H1 (cell line): ENCODE results near the gene MADD. TPM values are rescaled to one million over a fixed set of nuclear protein-coding genes. Genes with fewer than 3 reads are reported as not detected.

Experiments used
- CTCF ChIA-PET: fragments of 300-600 bp; sonication (Branson Sonifier 250); formaldehyde crosslinking; loops from one replicate; lab custom pipeline; 2021; ENCODE audit not compliant: partially characterized antibody; lab: Charles Lee
- POLR2A ChIA-PET: fragments of 300-600 bp; sonication (Branson Sonifier 250); formaldehyde crosslinking; loops from one replicate; lab custom pipeline; 2021; ENCODE audit warnings: inconsistent platforms; ENCODE audit not compliant: partially characterized antibody; lab: Charles Lee
- DNase-seq, 2 experiments: peaks; one replicate each; pipeline versions ENCODE4 v3.0.0 to v3.0.0-alpha.2; 2010 to 2022; ENCODE audit warnings: low spot score in 2 of 2, low read depth in 1 of 2, mixed read lengths in 1 of 2
- FAIRE-seq: peaks from 2 replicates; lab custom pipeline; 2011; peaks lifted over from hg19 to GRCh38; lab: Jason Lieb, UNC
- H2AFZ ChIP-seq: 2 replicates; pipeline ENCODE4 v1.8.1; 2012; ENCODE audit warnings: low read length, inconsistent platforms
- H2AK5ac ChIP-seq: 2 replicates; pipeline ENCODE4 v1.6.1; 2013; ENCODE audit warnings: low read depth, low read length
- H2BK120ac ChIP-seq: replicated peaks from 2 replicates; pipeline ENCODE3; 2013; ENCODE audit warnings: low read depth, low read length, inconsistent platforms
- H2BK12ac ChIP-seq: 2 replicates; pipeline ENCODE4 v1.6.1; 2013; ENCODE audit warnings: low read depth, low read length
- H2BK15ac ChIP-seq: 2 replicates; pipeline ENCODE4 v1.6.1; 2013; ENCODE audit warnings: low read length
- H2BK20ac ChIP-seq: 2 replicates; pipeline ENCODE4 v1.6.1; 2013; ENCODE audit warnings: low read length
- H2BK5ac ChIP-seq: 2 replicates; pipeline ENCODE4 v1.6.1; 2013; ENCODE audit warnings: low read depth, low read length
- H3K14ac ChIP-seq: 2 replicates; pipeline ENCODE4 v1.6.1; 2013; ENCODE audit warnings: inconsistent platforms; ENCODE audit not compliant: insufficient read length
- H3K18ac ChIP-seq: 2 replicates; pipeline ENCODE4 v1.6.1; 2013; ENCODE audit warnings: low read length; ENCODE audit errors: extremely low read depth
- H3K23ac ChIP-seq: 2 replicates; pipeline ENCODE4 v1.6.1; 2013; ENCODE audit warnings: inconsistent platforms; ENCODE audit not compliant: insufficient read length
- H3K23me2 ChIP-seq: 2 replicates; pipeline ENCODE4 v1.6.1; 2013; ENCODE audit warnings: low read depth, low read length
- H3K27ac ChIP-seq: 2 replicates; pipeline ENCODE4 v1.6.1; 2011; ENCODE audit warnings: low read depth, low read length, inconsistent platforms
- H3K27me3 ChIP-seq, 4 experiments: replicated peaks in 1 of 4; 1 replicate in 1 of 4; 2 replicates in 3 of 4; pipeline versions ENCODE4 v1.6.1 to v1.8.1; 2011 to 2013; ENCODE audit warnings: low read length in 3 of 4, mild to moderate bottlenecking in 3 of 4, inconsistent platforms in 2 of 4, mixed read lengths in 2 of 4, moderate library complexity in 1 of 4; ENCODE audit not compliant: control insufficient read depth in 3 of 4, insufficient read depth in 3 of 4; ENCODE audit errors: extremely low read depth in 1 of 4
- H3K36me3 ChIP-seq, 4 experiments: 2 replicates each; pipeline versions ENCODE4 v1.6.1 to v1.8.1; 2011 to 2013; ENCODE audit warnings: mild to moderate bottlenecking in 4 of 4, low read length in 3 of 4, moderate library complexity in 2 of 4, control low read depth in 1 of 4, inconsistent platforms in 1 of 4; ENCODE audit not compliant: insufficient read depth in 4 of 4, control insufficient read depth in 2 of 4
- H3K4ac ChIP-seq: replicated peaks from 2 replicates; pipeline ENCODE3; 2013; ENCODE audit warnings: low read length, low read depth, mixed read lengths, inconsistent platforms; ENCODE audit not compliant: insufficient read length
- H3K4me1 ChIP-seq, 4 experiments: replicated peaks in 1 of 4; 1 replicate in 1 of 4; 2 replicates in 3 of 4; pipeline versions ENCODE4 v1.6.1 to v1.8.1; 2011 to 2013; ENCODE audit warnings: low read length in 3 of 4, inconsistent platforms in 2 of 4, mixed read lengths in 1 of 4; ENCODE audit not compliant: insufficient read depth in 4 of 4, control insufficient read depth in 3 of 4
- H3K4me2 ChIP-seq, 2 experiments: 2 replicates each; pipeline versions ENCODE4 v1.6.1 to v1.8.1; 2011 to 2013; ENCODE audit warnings: low read depth in 2 of 2, low read length in 2 of 2, control low read depth in 1 of 2, inconsistent platforms in 1 of 2, mild to moderate bottlenecking in 1 of 2; ENCODE audit not compliant: insufficient read depth in 1 of 2
- H3K4me3 ChIP-seq, 4 experiments: fragments of 200-600, 300-600 bp in 1 of 4; sonication (generic), shearing (Covaris generic), sonication (Bioruptor Twin) in 1 of 4; 2 replicates each; pipeline versions ENCODE4 v1.5.1 to v1.8.1; 2011 to 2016; ENCODE audit warnings: low read length in 4 of 4, low read depth in 3 of 4, control low read depth in 2 of 4, inconsistent platforms in 2 of 4, mild to moderate bottlenecking in 2 of 4, mixed read lengths in 1 of 4, moderate library complexity in 1 of 4; ENCODE audit not compliant: insufficient read depth in 2 of 4; ENCODE audit errors: extremely low read depth in 1 of 4
- H3K56ac ChIP-seq: replicated peaks from 2 replicates; pipeline ENCODE3; 2013; ENCODE audit warnings: low read depth, mild to moderate bottlenecking, mixed read lengths, low read length, inconsistent platforms; ENCODE audit not compliant: insufficient read length
- H3K79me1 ChIP-seq: 2 replicates; pipeline ENCODE4 v1.6.1; 2013; ENCODE audit warnings: low read depth, low read length, control low read depth
- H3K79me2 ChIP-seq, 2 experiments: 2 replicates each; pipeline versions ENCODE4 v1.6.1 to v1.8.1; 2012 to 2013; ENCODE audit warnings: low read length in 2 of 2, mild to moderate bottlenecking in 2 of 2, inconsistent platforms in 1 of 2; ENCODE audit not compliant: insufficient read depth in 2 of 2, control insufficient read depth in 1 of 2
- H3K9ac ChIP-seq, 4 experiments: replicated peaks in 1 of 4; 1 replicate in 1 of 4; 2 replicates in 3 of 4; pipeline versions ENCODE4 v1.6.1 to v1.8.1; 2011 to 2013; ENCODE audit warnings: low read depth in 3 of 4, low read length in 3 of 4, control low read depth in 2 of 4, mild to moderate bottlenecking in 2 of 4, moderate library complexity in 2 of 4, inconsistent platforms in 1 of 4; ENCODE audit errors: extremely low read depth in 1 of 4
- H3K9me3 ChIP-seq, 2 experiments: 2 replicates each; pipeline versions ENCODE4 v1.6.1 to v1.8.1; 2012 to 2013; ENCODE audit warnings: mild to moderate bottlenecking in 2 of 2, moderate library complexity in 2 of 2, control low read depth in 1 of 2, inconsistent platforms in 1 of 2, low read depth in 1 of 2, low read length in 1 of 2, mixed read lengths in 1 of 2; ENCODE audit not compliant: insufficient read depth in 2 of 2
- H4K20me1 ChIP-seq, 2 experiments: replicated peaks in 1 of 2; 2 replicates each; pipeline versions ENCODE3 to v1.8.1; 2011 to 2013; ENCODE audit warnings: inconsistent platforms in 2 of 2, low read length in 2 of 2, mild to moderate bottlenecking in 1 of 2; ENCODE audit not compliant: insufficient read depth in 2 of 2, control insufficient read depth in 1 of 2
- H4K5ac ChIP-seq: 2 replicates; pipeline ENCODE4 v1.6.1; 2013; ENCODE audit warnings: low read length, low read depth, mixed read lengths, inconsistent platforms; ENCODE audit not compliant: insufficient read length
- H4K8ac ChIP-seq: 2 replicates; pipeline ENCODE4 v1.8.0; 2013; ENCODE audit warnings: mild to moderate bottlenecking, moderate library complexity, low read length, inconsistent platforms; ENCODE audit not compliant: insufficient read depth; ENCODE audit errors: extremely low read depth
- H4K91ac ChIP-seq: replicated peaks from 2 replicates; pipeline ENCODE3; 2013; ENCODE audit warnings: low read length, mixed read lengths, inconsistent platforms; ENCODE audit not compliant: insufficient read length
- CHD2 ChIP-seq: IDR thresholded peaks from 2 replicates; pipeline ENCODE4 v1.6.1; 2012; ENCODE audit warnings: low read length, improper control_type of control experiment
- POU5F1 ChIP-seq: IDR thresholded peaks from 2 replicates; pipeline ENCODE4 v1.6.1; 2011; ENCODE audit warnings: low read depth, mild to moderate bottlenecking, low read length, moderate library complexity
- WGBS, 2 experiments: shearing (Covaris generic) in 1 of 2; methylation state at CpG; one replicate each; pipeline versions ENCODE4 v1.1.6 to v1.1.7; 2013 to 2015; ENCODE audit warnings: low lambda C conversion rate in 2 of 2, mixed read lengths in 2 of 2, inconsistent platforms in 1 of 2, low coverage in 1 of 2, missing lambda C conversion rate in 1 of 2; ENCODE audit not compliant: insufficient replicate concordance in 2 of 2, insufficient coverage in 1 of 2, insufficient read length in 1 of 2; ENCODE audit errors: extremely low coverage in 1 of 2, missing lambda C conversion rate in 1 of 2; 5-methylcytosine and 5-hydroxymethylcytosine counted together
- polyA plus RNA-seq, 7 experiments: library from polyadenylated mRNA; depleted of rRNA in 3 of 7; stranded (reverse) in 5 of 7; unstranded in 2 of 7; fragments of >200 nt in 5 of 7; fragments of 200-250 nt in 2 of 7; gene quantifications; 1 replicate in 5 of 7; 2 replicates in 1 of 7; 4 replicates in 1 of 7; pipeline versions ENCODE4 v1.2.1 to v1.2.3, GENCODE V29; 2011 to 2013; ENCODE audit warnings: missing spikeins in 2 of 7, mixed read lengths in 2 of 7
- total RNA-seq: library from RNA; stranded (reverse); fragmentation: NEBNext Ultra II Directional; extraction: Animal tissue kit (Norgen Biotek cat#: 25700); gene quantifications from 2 replicates; pipeline ENCODE4 v1.2.1, GENCODE V29; 2021

The MADD gene
- total and polyA plus RNA-seq, 2 of the 8 experiments (the other 6 are each of a cell fraction or from before 2014, with no cell fraction given): 32.5 to 45.4 TPM

DNA sequence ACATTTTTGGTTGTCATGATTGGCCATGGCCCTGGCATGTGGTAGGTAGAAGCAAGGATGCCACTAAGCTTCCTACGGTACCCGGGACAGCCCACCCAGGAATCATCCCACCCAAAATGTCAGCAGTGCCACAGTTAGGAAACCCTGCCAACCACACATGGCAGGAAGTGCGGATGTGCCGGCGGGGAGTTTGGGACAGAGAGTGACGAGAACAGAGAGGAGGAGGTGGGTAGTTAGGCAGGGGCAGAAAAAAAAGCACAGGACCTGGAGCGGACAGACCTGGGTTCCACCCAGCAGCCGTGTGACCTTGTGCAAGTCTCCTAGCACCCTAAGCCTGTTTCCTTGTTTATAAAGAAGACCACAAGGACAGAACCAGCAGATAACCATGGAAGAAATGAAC lies 105.1 kb downstream of the MADD start:
- no peak for DNase-seq

More for the DNA sequence above, 105.1 kb downstream of the MADD start:
- Histone ChIP-seq H4K91ac (no peak overlapping the region), H2BK20ac (no peak overlapping the region), H4K20me1 (peaks cover 0 to 2% of the 10 kb centered on the region in 2 experiments), H3K9ac (no peak overlapping the region), H2BK5ac (no peak overlapping the region), H3K4me1 (peaks cover 0 to 5% (median 2%) of the 10 kb centered on the region in 4 experiments; a peak in 5 of 7 replicates), H3K56ac (no peak overlapping the region), H4K8ac (no peak overlapping the region; the same call in 1 of the 2 replicates), H3K4ac (no peak overlapping the region), H3K79me2 (no peaks in the 10 kb centered on the region), H2AFZ (no peak overlapping the region), H4K5ac (no peak overlapping the region), H3K36me3 (no peaks in the 10 kb centered on the region), H2BK12ac (no peak overlapping the region), H3K18ac (no peak overlapping the region), H3K27me3 (no peaks in the 10 kb centered on the region), H2BK15ac (no peak overlapping the region), H3K4me3 (no peak overlapping the region), H2BK120ac (no peak overlapping the region), H3K27ac (no peak overlapping the region), H3K14ac (no peak overlapping the region), H3K9me3 (no peaks in the 10 kb centered on the region), H3K79me1 (no peaks in the 10 kb centered on the region), H3K4me2 (no peak overlapping the region), H3K23me2 (peaks cover 7% of the 10 kb centered on the region; the same call in 1 of the 2 replicates), H3K23ac (no peak overlapping the region), H2AK5ac (no peak overlapping the region)
- CTCF ChIA-PET: interaction anchor here (0.6 to 4.7 kb wide), 16 partner anchors 10 to 586 kb away, joined by 3 to 78 read pairs (median 6); partner anchors contain the start of genes MYBPC3, RAPSN and SLC39A13
- POLR2A ChIA-PET: interaction anchor here (1.6 kb wide), 1 partner anchor 44 kb away, joined by 3 read pairs; no protein-coding TSS in a partner anchor
- TF ChIP-seq POU5F1 (no peak), CHD2 (no peak)
- 86% methylated on average over 6 of the region's 8 CpGs; no CpG with 5 or more reads in 1 of the 2 experiments for WGBS, 2 experiments
- FAIRE-seq: no peak
